WTC11 (cell line): ENCODE measurements around the gene INAFM2. TPM values are rescaled to one million over a fixed set of nuclear protein-coding genes. Genes with fewer than 3 reads are reported as not detected.
A peak's percentile ranks its signal among the peaks of the same experiment; 100 is the strongest.

Experiments
- ATF1 ChIP-seq: sonication (generic); formaldehyde crosslinking; IDR thresholded peaks from 2 replicates; pipeline ENCODE4 v1.8.1; 2023; ENCODE audit warnings: mild to moderate bottlenecking, moderate library complexity, missing genetic modification reagents
- CBFB ChIP-seq: sonication (generic); formaldehyde crosslinking; IDR thresholded peaks from 2 replicates; pipeline ENCODE4 v1.8.1; 2022; ENCODE audit warnings: mild to moderate bottlenecking, low read depth, missing genetic modification reagents
- FOXP1 ChIP-seq: sonication (generic); formaldehyde crosslinking; IDR thresholded peaks from 2 replicates; pipeline ENCODE4 v1.8.0; 2022; ENCODE audit warnings: missing genetic modification reagents, mild to moderate bottlenecking, moderate library complexity, borderline replicate concordance
- MXD4 ChIP-seq: fragments of 250-450 bp; sonication (Bioruptor Pico); IDR thresholded peaks from 2 replicates; pipeline ENCODE4 v1.8.0; 2021; ENCODE audit warnings: mild to moderate bottlenecking, moderate library complexity, borderline replicate concordance
- NR1H2 ChIP-seq: sonication (generic); formaldehyde crosslinking; IDR thresholded peaks from 2 replicates; pipeline ENCODE4 v1.9.0; 2021; ENCODE audit warnings: mild to moderate bottlenecking, moderate library complexity, missing genetic modification reagents
- OVOL2 ChIP-seq: fragments of 250-450 bp; sonication (Bioruptor Pico); IDR thresholded peaks from 2 replicates; pipeline ENCODE4 v1.9.0; 2021; ENCODE audit warnings: mild to moderate bottlenecking, borderline replicate concordance
- PRRX2 ChIP-seq: fragments of 250-450 bp; sonication (Bioruptor Pico); IDR thresholded peaks from 2 replicates; pipeline ENCODE4 v1.8.0; 2021; ENCODE audit warnings: mild to moderate bottlenecking
- SMAD4 ChIP-seq: sonication (generic); formaldehyde crosslinking; IDR thresholded peaks from 2 replicates; pipeline ENCODE4 v1.8.0; 2022; ENCODE audit warnings: mild to moderate bottlenecking, missing genetic modification reagents
- ZBTB21 ChIP-seq: sonication (generic); formaldehyde crosslinking; IDR thresholded peaks from 2 replicates; pipeline ENCODE4 v1.8.1; 2023; ENCODE audit warnings: mild to moderate bottlenecking, missing genetic modification reagents, borderline replicate concordance
- ZNF121 ChIP-seq: sonication (generic); formaldehyde crosslinking; IDR thresholded peaks from 2 replicates; pipeline ENCODE4 v1.8.0; 2023; ENCODE audit warnings: missing genetic modification reagents
- ZNF263 ChIP-seq: sonication (generic); formaldehyde crosslinking; IDR thresholded peaks from 2 replicates; pipeline ENCODE4 v1.8.1; 2022; ENCODE audit warnings: low read depth, mild to moderate bottlenecking, moderate library complexity, missing genetic modification reagents
- ZNF396 ChIP-seq: fragments of 250-450 bp; sonication (Bioruptor Pico); IDR thresholded peaks from 2 replicates; pipeline ENCODE4 v1.8.0; 2021; ENCODE audit warnings: mild to moderate bottlenecking, moderate library complexity, borderline replicate concordance
- ZNF671 ChIP-seq: fragments of 250-450 bp; sonication (Bioruptor Pico); IDR thresholded peaks from 2 replicates; pipeline ENCODE4 v1.8.0; 2021; ENCODE audit warnings: mild to moderate bottlenecking
- total RNA-seq: library from RNA; stranded (reverse); gene quantifications from 3 replicates; pipeline ENCODE4 v1.2.3, GENCODE V29; 2021
- TF ChIP-seq, protein P1 (sequence below): fragments of 250-450 bp; sonication (Bioruptor Pico); IDR thresholded peaks from 2 replicates; pipeline ENCODE4 v1.8.0; 2021; ENCODE audit warnings: mild to moderate bottlenecking
- TF ChIP-seq, protein P2 (sequence below): sonication (generic); formaldehyde crosslinking; IDR thresholded peaks from 2 replicates; pipeline ENCODE4 v1.8.1; 2023; ENCODE audit warnings: mild to moderate bottlenecking, missing genetic modification reagents
- TF ChIP-seq, protein P3 (sequence below): sonication (generic); formaldehyde crosslinking; IDR thresholded peaks from 2 replicates; pipeline ENCODE4 v1.8.1; 2022; ENCODE audit warnings: missing genetic modification reagents, borderline replicate concordance
- TF ChIP-seq, protein P4 (sequence below): sonication (generic); formaldehyde crosslinking; IDR thresholded peaks from 2 replicates; pipeline ENCODE4 v1.8.1; 2023; ENCODE audit warnings: mild to moderate bottlenecking, missing genetic modification reagents
- TF ChIP-seq, protein P5 (sequence below): sonication (generic); formaldehyde crosslinking; IDR thresholded peaks from 2 replicates; pipeline ENCODE4 v1.8.0; 2022; ENCODE audit warnings: missing genetic modification reagents
- TF ChIP-seq, protein P6 (sequence below): sonication (generic); formaldehyde crosslinking; IDR thresholded peaks from 2 replicates; pipeline ENCODE4 v1.8.0; 2022; ENCODE audit warnings: mild to moderate bottlenecking, missing genetic modification reagents
- TF ChIP-seq, protein P7 (sequence below): sonication (generic); formaldehyde crosslinking; conservative IDR thresholded peaks from 2 replicates; pipeline ENCODE4 v1.8.1; 2023; ENCODE audit warnings: mild to moderate bottlenecking, low read depth, missing genetic modification reagents, moderate library complexity

Gene INAFM2
- total RNA-seq, 1 experiment from 2014 or later, result 34.2 TPM

DNA sequence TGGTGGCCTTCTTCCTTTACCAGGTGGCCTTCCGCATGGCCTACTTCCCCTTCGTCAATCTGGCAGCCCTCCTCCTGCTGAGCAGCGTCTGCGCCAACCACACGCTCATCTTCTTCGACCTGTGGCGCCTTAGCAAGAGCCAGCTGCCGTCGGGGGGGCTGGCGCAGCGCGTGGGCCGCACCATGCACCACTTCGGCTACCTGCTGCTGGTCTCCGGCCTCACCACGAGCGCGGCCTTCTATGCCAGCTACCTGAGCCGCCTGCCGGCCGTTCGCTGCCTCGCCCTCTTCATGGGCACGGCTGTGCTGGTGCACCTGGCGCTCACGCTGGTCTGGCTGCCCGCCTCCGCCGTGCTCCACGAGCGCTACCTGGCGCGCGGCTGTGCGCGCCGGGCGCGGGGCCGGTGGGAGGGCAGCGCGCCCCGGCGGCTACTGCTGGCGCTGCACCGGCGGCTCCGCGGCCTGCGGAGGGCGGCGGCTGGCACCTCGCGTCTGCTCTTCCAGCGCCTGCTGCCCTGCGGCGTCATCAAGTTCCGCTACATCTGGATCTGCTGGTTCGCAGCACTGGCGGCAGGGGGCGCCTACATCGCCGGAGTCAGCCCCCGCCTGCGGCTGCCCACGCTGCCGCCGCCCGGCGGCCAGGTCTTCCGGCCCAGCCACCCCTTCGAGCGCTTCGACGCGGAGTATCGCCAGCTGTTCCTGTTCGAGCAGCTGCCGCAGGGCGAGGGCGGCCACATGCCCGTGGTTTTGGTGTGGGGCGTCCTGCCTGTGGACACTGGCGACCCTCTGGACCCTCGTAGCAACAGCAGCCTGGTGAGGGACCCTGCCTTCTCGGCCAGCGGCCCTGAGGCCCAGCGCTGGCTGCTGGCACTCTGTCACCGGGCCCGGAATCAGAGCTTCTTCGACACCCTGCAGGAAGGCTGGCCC lies 44.5 kb downstream of the INAFM2 start (continued):
- TF ChIP-seq, protein P1, sequence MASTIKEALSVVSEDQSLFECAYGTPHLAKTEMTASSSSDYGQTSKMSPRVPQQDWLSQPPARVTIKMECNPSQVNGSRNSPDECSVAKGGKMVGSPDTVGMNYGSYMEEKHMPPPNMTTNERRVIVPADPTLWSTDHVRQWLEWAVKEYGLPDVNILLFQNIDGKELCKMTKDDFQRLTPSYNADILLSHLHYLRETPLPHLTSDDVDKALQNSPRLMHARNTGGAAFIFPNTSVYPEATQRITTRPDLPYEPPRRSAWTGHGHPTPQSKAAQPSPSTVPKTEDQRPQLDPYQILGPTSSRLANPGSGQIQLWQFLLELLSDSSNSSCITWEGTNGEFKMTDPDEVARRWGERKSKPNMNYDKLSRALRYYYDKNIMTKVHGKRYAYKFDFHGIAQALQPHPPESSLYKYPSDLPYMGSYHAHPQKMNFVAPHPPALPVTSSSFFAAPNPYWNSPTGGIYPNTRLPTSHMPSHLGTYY (CRISPR knock-in tag), result no peak
- TF ChIP-seq PRRX2 (no peak), ZNF671 (CRISPR knock-in tag) (no peak), FOXP1 (peak; percentile 100), ATF1 (CRISPR knock-in tag) (peak; percentile 91), ZBTB21 (CRISPR knock-in tag) (peak; percentile 97), CBFB (peak; percentile 93), ZNF263 (peak; percentile 79; the same call in 1 of the 2 replicates), ZNF396 (CRISPR knock-in tag) (no peak), ZNF121 (peak; percentile 55), OVOL2 (CRISPR knock-in tag) (no peak), MXD4 (no peak), NR1H2 (peak; percentile 93), SMAD4 (CRISPR knock-in tag) (peak; percentile 96)
- TF ChIP-seq, protein P2, sequence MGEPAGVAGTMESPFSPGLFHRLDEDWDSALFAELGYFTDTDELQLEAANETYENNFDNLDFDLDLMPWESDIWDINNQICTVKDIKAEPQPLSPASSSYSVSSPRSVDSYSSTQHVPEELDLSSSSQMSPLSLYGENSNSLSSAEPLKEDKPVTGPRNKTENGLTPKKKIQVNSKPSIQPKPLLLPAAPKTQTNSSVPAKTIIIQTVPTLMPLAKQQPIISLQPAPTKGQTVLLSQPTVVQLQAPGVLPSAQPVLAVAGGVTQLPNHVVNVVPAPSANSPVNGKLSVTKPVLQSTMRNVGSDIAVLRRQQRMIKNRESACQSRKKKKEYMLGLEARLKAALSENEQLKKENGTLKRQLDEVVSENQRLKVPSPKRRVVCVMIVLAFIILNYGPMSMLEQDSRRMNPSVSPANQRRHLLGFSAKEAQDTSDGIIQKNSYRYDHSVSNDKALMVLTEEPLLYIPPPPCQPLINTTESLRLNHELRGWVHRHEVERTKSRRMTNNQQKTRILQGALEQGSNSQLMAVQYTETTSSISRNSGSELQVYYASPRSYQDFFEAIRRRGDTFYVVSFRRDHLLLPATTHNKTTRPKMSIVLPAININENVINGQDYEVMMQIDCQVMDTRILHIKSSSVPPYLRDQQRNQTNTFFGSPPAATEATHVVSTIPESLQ, result 0 out of 2 replicates have a peak, but pooled peaks have one; percentile 53
- TF ChIP-seq, protein P3, sequence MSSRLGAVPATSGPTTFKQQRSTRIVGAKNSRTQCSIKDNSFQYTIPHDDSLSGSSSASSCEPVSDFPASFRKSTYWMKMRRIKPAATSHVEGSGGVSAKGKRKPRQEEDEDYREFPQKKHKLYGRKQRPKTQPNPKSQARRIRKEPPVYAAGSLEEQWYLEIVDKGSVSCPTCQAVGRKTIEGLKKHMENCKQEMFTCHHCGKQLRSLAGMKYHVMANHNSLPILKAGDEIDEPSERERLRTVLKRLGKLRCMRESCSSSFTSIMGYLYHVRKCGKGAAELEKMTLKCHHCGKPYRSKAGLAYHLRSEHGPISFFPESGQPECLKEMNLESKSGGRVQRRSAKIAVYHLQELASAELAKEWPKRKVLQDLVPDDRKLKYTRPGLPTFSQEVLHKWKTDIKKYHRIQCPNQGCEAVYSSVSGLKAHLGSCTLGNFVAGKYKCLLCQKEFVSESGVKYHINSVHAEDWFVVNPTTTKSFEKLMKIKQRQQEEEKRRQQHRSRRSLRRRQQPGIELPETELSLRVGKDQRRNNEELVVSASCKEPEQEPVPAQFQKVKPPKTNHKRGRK (CRISPR knock-in tag), result no peak
- TF ChIP-seq, protein P4, sequence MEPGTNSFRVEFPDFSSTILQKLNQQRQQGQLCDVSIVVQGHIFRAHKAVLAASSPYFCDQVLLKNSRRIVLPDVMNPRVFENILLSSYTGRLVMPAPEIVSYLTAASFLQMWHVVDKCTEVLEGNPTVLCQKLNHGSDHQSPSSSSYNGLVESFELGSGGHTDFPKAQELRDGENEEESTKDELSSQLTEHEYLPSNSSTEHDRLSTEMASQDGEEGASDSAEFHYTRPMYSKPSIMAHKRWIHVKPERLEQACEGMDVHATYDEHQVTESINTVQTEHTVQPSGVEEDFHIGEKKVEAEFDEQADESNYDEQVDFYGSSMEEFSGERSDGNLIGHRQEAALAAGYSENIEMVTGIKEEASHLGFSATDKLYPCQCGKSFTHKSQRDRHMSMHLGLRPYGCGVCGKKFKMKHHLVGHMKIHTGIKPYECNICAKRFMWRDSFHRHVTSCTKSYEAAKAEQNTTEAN (CRISPR knock-in tag), result peak; percentile 98
- TF ChIP-seq, protein P5, sequence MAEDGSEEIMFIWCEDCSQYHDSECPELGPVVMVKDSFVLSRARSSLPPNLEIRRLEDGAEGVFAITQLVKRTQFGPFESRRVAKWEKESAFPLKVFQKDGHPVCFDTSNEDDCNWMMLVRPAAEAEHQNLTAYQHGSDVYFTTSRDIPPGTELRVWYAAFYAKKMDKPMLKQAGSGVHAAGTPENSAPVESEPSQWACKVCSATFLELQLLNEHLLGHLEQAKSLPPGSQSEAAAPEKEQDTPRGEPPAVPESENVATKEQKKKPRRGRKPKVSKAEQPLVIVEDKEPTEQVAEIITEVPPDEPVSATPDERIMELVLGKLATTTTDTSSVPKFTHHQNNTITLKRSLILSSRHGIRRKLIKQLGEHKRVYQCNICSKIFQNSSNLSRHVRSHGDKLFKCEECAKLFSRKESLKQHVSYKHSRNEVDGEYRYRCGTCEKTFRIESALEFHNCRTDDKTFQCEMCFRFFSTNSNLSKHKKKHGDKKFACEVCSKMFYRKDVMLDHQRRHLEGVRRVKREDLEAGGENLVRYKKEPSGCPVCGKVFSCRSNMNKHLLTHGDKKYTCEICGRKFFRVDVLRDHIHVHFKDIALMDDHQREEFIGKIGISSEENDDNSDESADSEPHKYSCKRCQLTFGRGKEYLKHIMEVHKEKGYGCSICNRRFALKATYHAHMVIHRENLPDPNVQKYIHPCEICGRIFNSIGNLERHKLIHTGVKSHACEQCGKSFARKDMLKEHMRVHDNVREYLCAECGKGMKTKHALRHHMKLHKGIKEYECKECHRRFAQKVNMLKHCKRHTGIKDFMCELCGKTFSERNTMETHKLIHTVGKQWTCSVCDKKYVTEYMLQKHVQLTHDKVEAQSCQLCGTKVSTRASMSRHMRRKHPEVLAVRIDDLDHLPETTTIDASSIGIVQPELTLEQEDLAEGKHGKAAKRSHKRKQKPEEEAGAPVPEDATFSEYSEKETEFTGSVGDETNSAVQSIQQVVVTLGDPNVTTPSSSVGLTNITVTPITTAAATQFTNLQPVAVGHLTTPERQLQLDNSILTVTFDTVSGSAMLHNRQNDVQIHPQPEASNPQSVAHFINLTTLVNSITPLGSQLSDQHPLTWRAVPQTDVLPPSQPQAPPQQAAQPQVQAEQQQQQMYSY (CRISPR knock-in tag), result peak; percentile 78
- TF ChIP-seq, protein P6, sequence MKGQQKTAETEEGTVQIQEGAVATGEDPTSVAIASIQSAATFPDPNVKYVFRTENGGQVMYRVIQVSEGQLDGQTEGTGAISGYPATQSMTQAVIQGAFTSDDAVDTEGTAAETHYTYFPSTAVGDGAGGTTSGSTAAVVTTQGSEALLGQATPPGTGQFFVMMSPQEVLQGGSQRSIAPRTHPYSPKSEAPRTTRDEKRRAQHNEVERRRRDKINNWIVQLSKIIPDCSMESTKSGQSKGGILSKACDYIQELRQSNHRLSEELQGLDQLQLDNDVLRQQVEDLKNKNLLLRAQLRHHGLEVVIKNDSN (CRISPR knock-in tag), result peak; percentile 90
- TF ChIP-seq, protein P7, sequence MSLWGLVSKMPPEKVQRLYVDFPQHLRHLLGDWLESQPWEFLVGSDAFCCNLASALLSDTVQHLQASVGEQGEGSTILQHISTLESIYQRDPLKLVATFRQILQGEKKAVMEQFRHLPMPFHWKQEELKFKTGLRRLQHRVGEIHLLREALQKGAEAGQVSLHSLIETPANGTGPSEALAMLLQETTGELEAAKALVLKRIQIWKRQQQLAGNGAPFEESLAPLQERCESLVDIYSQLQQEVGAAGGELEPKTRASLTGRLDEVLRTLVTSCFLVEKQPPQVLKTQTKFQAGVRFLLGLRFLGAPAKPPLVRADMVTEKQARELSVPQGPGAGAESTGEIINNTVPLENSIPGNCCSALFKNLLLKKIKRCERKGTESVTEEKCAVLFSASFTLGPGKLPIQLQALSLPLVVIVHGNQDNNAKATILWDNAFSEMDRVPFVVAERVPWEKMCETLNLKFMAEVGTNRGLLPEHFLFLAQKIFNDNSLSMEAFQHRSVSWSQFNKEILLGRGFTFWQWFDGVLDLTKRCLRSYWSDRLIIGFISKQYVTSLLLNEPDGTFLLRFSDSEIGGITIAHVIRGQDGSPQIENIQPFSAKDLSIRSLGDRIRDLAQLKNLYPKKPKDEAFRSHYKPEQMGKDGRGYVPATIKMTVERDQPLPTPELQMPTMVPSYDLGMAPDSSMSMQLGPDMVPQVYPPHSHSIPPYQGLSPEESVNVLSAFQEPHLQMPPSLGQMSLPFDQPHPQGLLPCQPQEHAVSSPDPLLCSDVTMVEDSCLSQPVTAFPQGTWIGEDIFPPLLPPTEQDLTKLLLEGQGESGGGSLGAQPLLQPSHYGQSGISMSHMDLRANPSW (CRISPR knock-in tag), result peak; percentile 92; the same call in 1 of the 2 replicates
